AG10803 (cell line): ENCODE measurements around the gene TWIST2.
A peak's percentile ranks its signal among the peaks of the same experiment; 100 is the strongest.

ENCODE experiments used
- DNase-seq: peaks from one replicate; pipeline ENCODE4 v3.0.0; 2010; ENCODE audit warnings: low read depth
- H3K4me3 ChIP-seq: 2 replicates; pipeline ENCODE4 v1.5.1; 2011; ENCODE audit warnings: mild to moderate bottlenecking, low read length, control low read depth
- TF ChIP-seq, protein P1 (sequence below): conservative IDR thresholded peaks from 2 replicates; pipeline ENCODE4 v1.5.1; 2011; ENCODE audit warnings: mild to moderate bottlenecking, low read length, control low read depth, inconsistent platforms

The TWIST2 gene

GRCh38 chr2:238862701-238863100 is 14.8 kb downstream of the TWIST2 start:
- peak overlapping the region; percentile 47 for H3K4me3 ChIP-seq
- no peak for DNase-seq
- TF ChIP-seq, protein P1, sequence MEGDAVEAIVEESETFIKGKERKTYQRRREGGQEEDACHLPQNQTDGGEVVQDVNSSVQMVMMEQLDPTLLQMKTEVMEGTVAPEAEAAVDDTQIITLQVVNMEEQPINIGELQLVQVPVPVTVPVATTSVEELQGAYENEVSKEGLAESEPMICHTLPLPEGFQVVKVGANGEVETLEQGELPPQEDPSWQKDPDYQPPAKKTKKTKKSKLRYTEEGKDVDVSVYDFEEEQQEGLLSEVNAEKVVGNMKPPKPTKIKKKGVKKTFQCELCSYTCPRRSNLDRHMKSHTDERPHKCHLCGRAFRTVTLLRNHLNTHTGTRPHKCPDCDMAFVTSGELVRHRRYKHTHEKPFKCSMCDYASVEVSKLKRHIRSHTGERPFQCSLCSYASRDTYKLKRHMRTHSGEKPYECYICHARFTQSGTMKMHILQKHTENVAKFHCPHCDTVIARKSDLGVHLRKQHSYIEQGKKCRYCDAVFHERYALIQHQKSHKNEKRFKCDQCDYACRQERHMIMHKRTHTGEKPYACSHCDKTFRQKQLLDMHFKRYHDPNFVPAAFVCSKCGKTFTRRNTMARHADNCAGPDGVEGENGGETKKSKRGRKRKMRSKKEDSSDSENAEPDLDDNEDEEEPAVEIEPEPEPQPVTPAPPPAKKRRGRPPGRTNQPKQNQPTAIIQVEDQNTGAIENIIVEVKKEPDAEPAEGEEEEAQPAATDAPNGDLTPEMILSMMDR = no peak

GRCh38 chr2:238863231-238863630 is 15.3 kb downstream of the TWIST2 start:
- TF ChIP-seq, protein P1 = no peak
- DNase-seq = peak; percentile 75
- peak overlapping the region; percentile 47 for H3K4me3 ChIP-seq

DNA sequence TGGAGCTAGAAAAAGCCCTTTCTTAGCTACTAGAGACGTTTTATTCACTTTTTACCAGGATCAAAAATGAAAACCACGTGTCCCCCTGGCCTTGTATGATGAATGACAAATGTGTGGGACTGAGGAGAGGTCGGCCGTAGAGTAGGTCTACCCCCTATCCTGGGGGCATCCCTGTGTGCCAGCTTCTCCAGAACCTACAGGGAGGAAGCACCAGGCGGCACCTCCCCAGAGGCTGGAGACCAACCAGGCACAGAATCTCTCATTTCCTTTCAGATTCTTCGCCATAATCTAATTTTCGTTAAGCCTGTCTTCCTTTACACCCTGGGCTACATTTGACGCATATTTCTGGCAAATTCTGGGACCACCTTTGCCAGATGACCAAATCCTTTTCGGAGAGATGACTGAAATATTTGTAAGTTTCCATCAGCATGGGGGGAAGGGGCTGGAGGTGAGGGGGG is 15.9 kb downstream of the TWIST2 start:
- no peak for DNase-seq
- TF ChIP-seq, protein P1 = no peak
- H3K4me3 ChIP-seq = peak overlapping the region; percentile 47

DNA sequence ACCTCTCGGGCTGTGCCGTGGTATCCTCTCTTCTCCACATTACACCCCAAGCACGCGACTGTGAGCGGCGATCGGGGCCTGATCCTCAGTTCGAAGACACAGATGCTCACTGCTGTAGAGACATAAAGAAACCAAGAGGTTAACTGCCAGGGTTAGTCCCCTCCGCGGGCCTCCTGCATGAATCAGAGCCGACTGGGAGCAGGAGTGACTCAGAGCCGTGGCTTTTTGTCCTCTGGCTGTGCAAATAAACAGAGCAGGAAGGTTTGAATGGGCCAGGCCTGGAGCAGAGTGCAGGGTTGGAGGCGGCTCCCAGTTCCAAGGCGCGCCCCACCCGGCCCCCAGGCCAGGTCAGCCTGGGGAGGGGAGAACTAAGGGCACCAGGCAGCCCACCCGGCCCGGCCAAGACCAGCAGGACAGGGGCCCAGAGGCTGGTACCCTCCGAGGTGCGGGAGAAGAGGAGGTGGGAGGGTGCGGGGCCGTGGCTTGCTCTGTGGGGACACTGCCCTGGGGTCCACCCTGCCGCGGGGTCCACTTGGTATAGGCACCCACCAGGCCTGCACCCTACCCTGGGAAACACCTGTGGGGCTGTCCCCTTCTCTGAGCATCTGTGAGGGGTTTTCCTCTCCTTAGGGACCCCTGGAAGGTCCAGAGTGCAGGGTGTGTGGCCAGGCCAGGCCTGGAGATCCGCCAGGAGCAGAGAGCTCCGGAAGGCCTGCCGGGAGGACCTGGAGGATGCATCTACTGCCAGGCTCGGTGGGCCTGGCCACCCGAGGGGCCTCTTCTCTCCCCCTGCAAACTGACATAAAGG is 16.5 kb downstream of the TWIST2 start:
- peak; percentile 99 for DNase-seq
- peak overlapping the region; percentile 47 for H3K4me3 ChIP-seq
- TF ChIP-seq, protein P1 = no peak

- H3K4me3 ChIP-seq = peak overlapping the region; percentile 35
- DNase-seq = peak; percentile 40
Observed at GRCh38 chr2:238865015-238865719, 17.3 kb downstream of the TWIST2 start.

DNA sequence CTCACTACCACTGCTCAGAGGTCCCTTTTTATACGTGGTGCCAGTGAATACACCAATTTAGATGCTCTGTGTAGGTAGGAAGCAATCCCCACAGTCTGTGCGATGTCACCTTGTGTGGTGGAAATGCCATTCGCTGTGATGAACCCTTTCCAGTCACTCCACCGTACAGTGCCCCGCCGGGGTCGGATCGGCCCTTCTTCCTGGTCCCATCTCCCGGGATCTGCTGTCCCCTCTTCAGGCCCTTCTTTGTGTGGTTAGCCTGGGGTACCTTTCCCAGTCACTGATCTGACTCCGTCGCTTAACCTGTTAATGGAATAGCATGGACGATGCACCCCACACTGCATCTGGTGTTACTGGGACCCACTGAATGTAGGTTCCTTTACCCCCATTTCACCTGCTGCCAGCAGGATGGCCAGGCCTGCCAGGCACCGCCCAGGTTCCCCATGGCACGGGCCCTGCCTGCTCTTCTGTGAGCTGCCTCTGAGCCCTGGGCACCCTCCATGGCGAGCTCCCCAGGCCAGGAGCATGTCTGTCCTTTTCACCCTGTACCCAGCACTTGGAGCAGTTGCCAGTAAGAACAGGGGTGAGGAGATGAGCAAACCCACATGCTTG is 18.0 kb downstream of the TWIST2 start:
- TF ChIP-seq, protein P1 = no peak
- no peak for DNase-seq
- H3K4me3 ChIP-seq = peak overlapping the region; percentile 35

More at GRCh38 chr2:238865015-238865719, 17.3 kb downstream of the TWIST2 start:
- TF ChIP-seq, protein P1 = no peak
